ENCODE results near the gene SMIM21.

Gene SMIM21

GRCh38 chr18:75422341-75422910, 5.1 kb downstream of the SMIM21 start:
- no peak for DNase-seq (ENCODE audit: low read depth in 3 of 3)

GRCh38 chr18:75421656-75422055, 5.8 kb downstream of the SMIM21 start:
- no peak for DNase-seq (ENCODE audit: low read depth in 3 of 3)

GRCh38 chr18:75418293-75419005, 9.1 kb downstream of the SMIM21 start:
- no peak for DNase-seq (ENCODE audit: low read depth in 3 of 3)

- DNase-seq (ENCODE audit: low read depth in 3 of 3) = no peak
These were observed 16.9 kb downstream of the SMIM21 start for GRCh38 chr18:75410611-75411010.

GRCh38 chr18:75409806-75410205, 17.7 kb downstream of the SMIM21 start:
- DNase-seq (ENCODE audit: low read depth in 3 of 3) = no peak

- DNase-seq (ENCODE audit: low read depth in 3 of 3) = peak; percentile 16 to 35 (median 21)
These were observed 18.7 kb downstream of the SMIM21 start for GRCh38 chr18:75408554-75409506.

- DNase-seq (ENCODE audit: low read depth in 3 of 3) = no peak
These were observed 19.8 kb downstream of the SMIM21 start for GRCh38 chr18:75407468-75408437.

- no peak for DNase-seq (ENCODE audit: low read depth in 3 of 3)
These were observed 20.7 kb downstream of the SMIM21 start for GRCh38 chr18:75406491-75407445.

- no peak for DNase-seq (ENCODE audit: low read depth in 3 of 3)
These were observed 22.2 kb downstream of the SMIM21 start for GRCh38 chr18:75405351-75405750.

GRCh38 chr18:75400366-75400765, 27.1 kb downstream of the SMIM21 start:
- no peak for DNase-seq (ENCODE audit: low read depth in 3 of 3)

- no peak for DNase-seq (ENCODE audit: low read depth in 3 of 3)
These were observed 32.4 kb downstream of the SMIM21 start for GRCh38 chr18:75395137-75395536.

- no peak for DNase-seq (ENCODE audit: low read depth in 3 of 3)
These were observed 33.8 kb downstream of the SMIM21 start for GRCh38 chr18:75393721-75394120.

GRCh38 chr18:75392226-75392578, 35.3 kb downstream of the SMIM21 start:
- no peak for DNase-seq (ENCODE audit: low read depth in 3 of 3)

- DNase-seq (ENCODE audit: low read depth in 3 of 3) = no peak
These were observed 36.0 kb downstream of the SMIM21 start for GRCh38 chr18:75391279-75392225.

- DNase-seq (ENCODE audit: low read depth in 3 of 3) = no peak
These were observed 36.6 kb downstream of the SMIM21 start for GRCh38 chr18:75390854-75391253.

- DNase-seq (ENCODE audit: low read depth in 3 of 3) = no peak
These were observed 43.4 kb downstream of the SMIM21 start for GRCh38 chr18:75384144-75384543.

- no peak for DNase-seq (ENCODE audit: low read depth in 3 of 3)
These were observed 48.9 kb downstream of the SMIM21 start for GRCh38 chr18:75378376-75379315.

- no peak for DNase-seq (ENCODE audit: low read depth in 3 of 3)
These were observed 49.6 kb downstream of the SMIM21 start for GRCh38 chr18:75377926-75378325.
